ENCODE measurements around the gene TRMT44.

The TRMT44 gene

GRCh38 chr4:8440492-8441311, at the start of gene TRMT44, which contains the start of gene ACOX3:
Gene TRMT44 (plus strand): TSS chr4:8440777. CDS start chr4:8440823, 46 bp downstream.
Gene ACOX3 (minus strand): TSS chr4:8440723. CDS start chr4:8416521, 24,202 bp downstream.
- Mint-ChIP-seq H3K27ac (peak within 1 kb of the TSS; percentile 96), H3K4me3 (peak within 1 kb of the TSS; percentile 90), H3K36me3 (ENCODE audit: low read depth) (peaks cover 2% of the 10 kb centered on the region), H3K9me3 (no peaks in the 10 kb centered on the region), H3K27me3 (ENCODE audit: low read depth) (no peaks in the 10 kb centered on the region), H3K4me1 (ENCODE audit: low read depth) (peaks cover 63% of the 10 kb centered on the region)

GRCh38 chr4:8391071-8391470, 49.5 kb upstream of the TRMT44 start:
- Mint-ChIP-seq H3K27ac (no peak overlapping the region), H3K27me3 (ENCODE audit: low read depth) (no peaks in the 10 kb centered on the region), H3K9me3 (no peaks in the 10 kb centered on the region), H3K4me1 (ENCODE audit: low read depth) (peaks cover 1% of the 10 kb centered on the region), H3K4me3 (no peak overlapping the region), H3K36me3 (ENCODE audit: low read depth) (no peaks in the 10 kb centered on the region)

- Mint-ChIP-seq H3K9me3 (no peaks in the 10 kb centered on the region), H3K36me3 (ENCODE audit: low read depth) (no peaks in the 10 kb centered on the region), H3K4me3 (no peak overlapping the region), H3K27me3 (ENCODE audit: low read depth) (no peaks in the 10 kb centered on the region), H3K4me1 (ENCODE audit: low read depth) (peaks cover 1% of the 10 kb centered on the region), H3K27ac (no peak overlapping the region)
These were observed 48.6 kb upstream of the TRMT44 start for GRCh38 chr4:8391972-8392371.

- H3K27me3 Mint-ChIP-seq (ENCODE audit: low read depth) = no peaks in the 10 kb centered on the region
- H3K4me1 Mint-ChIP-seq (ENCODE audit: low read depth) = peaks cover 1% of the 10 kb centered on the region
- H3K9me3 Mint-ChIP-seq = no peaks in the 10 kb centered on the region
- H3K4me3 Mint-ChIP-seq = no peak overlapping the region
- no peaks in the 10 kb centered on the region for H3K36me3 Mint-ChIP-seq (ENCODE audit: low read depth)
- no peak overlapping the region for H3K27ac Mint-ChIP-seq
These were observed 47.9 kb upstream of the TRMT44 start for GRCh38 chr4:8392591-8393190.

DNA sequence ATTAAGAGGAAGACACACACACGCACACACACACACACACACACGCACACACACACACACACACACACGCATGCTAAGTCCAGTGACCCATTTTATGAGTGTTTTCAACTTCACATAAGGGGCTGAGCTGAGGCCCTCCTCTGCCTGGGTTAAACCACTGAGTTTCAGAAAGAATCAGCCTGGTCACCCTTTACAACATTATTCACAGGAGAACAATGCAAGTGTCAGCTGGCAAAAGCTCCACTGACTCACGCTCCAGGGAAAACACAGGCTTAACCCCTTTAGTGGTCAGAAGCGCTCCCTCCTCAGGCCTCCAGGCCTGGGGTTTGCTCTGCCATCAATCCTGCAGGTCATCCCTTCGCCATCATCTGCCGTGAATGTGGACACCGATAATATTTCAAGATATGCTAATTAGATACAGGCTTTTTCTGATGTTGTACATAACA, 47.0 kb upstream of the TRMT44 start:
- Mint-ChIP-seq H3K27me3 (ENCODE audit: low read depth) (no peaks in the 10 kb centered on the region), H3K9me3 (no peaks in the 10 kb centered on the region), H3K4me1 (ENCODE audit: low read depth) (peaks cover 1% of the 10 kb centered on the region), H3K4me3 (no peak overlapping the region), H3K27ac (no peak overlapping the region), H3K36me3 (ENCODE audit: low read depth) (no peaks in the 10 kb centered on the region)

DNA sequence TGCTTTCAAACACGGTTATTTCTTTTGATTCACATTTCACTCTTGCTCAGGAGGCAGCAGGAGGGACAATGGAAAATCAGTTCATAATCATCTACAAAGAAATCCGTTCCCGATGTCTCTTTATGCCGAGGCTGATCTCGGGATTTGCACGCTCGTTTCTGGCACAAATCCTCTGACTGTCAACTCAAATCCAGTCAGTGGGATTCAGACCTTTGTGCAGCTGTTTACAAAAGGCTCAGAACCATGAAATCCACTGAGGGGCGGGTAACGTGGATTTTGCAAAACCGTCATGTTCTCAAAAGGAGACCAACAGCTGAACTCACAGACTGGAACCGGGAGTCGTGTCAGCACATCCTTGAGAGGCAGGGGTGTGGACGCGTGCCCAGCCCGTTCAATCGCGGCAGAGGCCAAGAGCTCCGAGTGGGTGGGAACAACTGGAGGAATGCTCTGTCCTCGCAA, 46.5 kb upstream of the TRMT44 start:
- peaks cover 1% of the 10 kb centered on the region for H3K4me1 Mint-ChIP-seq (ENCODE audit: low read depth)
- no peaks in the 10 kb centered on the region for H3K9me3 Mint-ChIP-seq
- no peaks in the 10 kb centered on the region for H3K27me3 Mint-ChIP-seq (ENCODE audit: low read depth)
- H3K27ac Mint-ChIP-seq = no peak overlapping the region
- no peak overlapping the region for H3K4me3 Mint-ChIP-seq
- no peaks in the 10 kb centered on the region for H3K36me3 Mint-ChIP-seq (ENCODE audit: low read depth)

GRCh38 chr4:8394806-8395205, 45.8 kb upstream of the TRMT44 start:
- Mint-ChIP-seq H3K36me3 (ENCODE audit: low read depth) (no peaks in the 10 kb centered on the region), H3K9me3 (no peaks in the 10 kb centered on the region), H3K27me3 (ENCODE audit: low read depth) (no peaks in the 10 kb centered on the region), H3K4me1 (ENCODE audit: low read depth) (peaks cover 1% of the 10 kb centered on the region), H3K27ac (no peak overlapping the region), H3K4me3 (no peak overlapping the region)

DNA sequence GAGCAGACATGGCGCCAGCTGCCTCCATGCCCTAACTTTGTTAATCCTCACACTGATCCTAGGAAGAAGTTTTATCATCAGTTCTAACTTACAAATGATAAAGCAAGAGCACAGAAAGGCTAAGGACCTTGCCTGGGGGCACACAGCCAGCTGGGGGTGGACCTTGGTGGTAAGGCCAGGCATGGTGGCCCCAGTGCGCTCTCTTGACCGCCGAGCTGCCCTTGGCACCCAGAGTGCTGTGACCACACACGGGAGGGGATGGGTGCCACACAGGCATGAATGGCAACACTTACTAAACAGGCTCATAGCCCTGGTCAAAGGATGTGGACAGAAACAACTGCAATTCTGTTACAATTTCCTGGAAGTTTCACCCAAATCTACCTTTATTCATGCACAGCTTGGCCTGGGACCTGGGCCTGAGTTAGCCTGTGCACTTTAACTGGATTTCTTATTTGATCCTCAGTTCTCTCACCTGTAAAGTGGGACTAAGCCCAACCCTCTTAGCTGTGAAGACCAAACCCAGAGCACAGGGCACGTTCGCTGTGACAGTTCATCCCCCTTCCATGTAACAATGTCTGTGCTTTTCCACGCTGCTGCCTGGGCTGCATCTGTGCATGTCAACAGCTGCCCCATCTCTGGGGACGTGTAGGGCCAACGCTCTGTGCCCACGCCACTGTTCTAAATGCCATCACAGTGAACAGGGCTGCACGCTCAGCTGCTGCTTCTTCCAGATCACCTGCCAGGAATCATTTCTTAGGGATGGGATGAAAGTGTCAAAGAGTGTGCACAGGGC, 44.9 kb upstream of the TRMT44 start:
- Mint-ChIP-seq H3K9me3 (no peaks in the 10 kb centered on the region), H3K4me3 (no peak overlapping the region), H3K36me3 (ENCODE audit: low read depth) (no peaks in the 10 kb centered on the region), H3K4me1 (ENCODE audit: low read depth) (peaks cover 1% of the 10 kb centered on the region), H3K27me3 (ENCODE audit: low read depth) (no peaks in the 10 kb centered on the region), H3K27ac (no peak overlapping the region)

GRCh38 chr4:8396762-8397406, 43.7 kb upstream of the TRMT44 start:
- H3K36me3 Mint-ChIP-seq (ENCODE audit: low read depth) = no peaks in the 10 kb centered on the region
- peaks cover 1% of the 10 kb centered on the region for H3K4me1 Mint-ChIP-seq (ENCODE audit: low read depth)

GRCh38 chr4:8398347-8398746, 42.2 kb upstream of the TRMT44 start:
- Mint-ChIP-seq H3K27ac (no peak overlapping the region), H3K27me3 (ENCODE audit: low read depth) (no peaks in the 10 kb centered on the region), H3K4me1 (ENCODE audit: low read depth) (no peaks in the 10 kb centered on the region), H3K9me3 (no peaks in the 10 kb centered on the region), H3K4me3 (no peak overlapping the region), H3K36me3 (ENCODE audit: low read depth) (no peaks in the 10 kb centered on the region)

More at GRCh38 chr4:8396762-8397406, 43.7 kb upstream of the TRMT44 start:
- no peak overlapping the region for H3K27ac Mint-ChIP-seq
- no peak overlapping the region for H3K4me3 Mint-ChIP-seq
- no peaks in the 10 kb centered on the region for H3K9me3 Mint-ChIP-seq
- no peaks in the 10 kb centered on the region for H3K27me3 Mint-ChIP-seq (ENCODE audit: low read depth)

DNA sequence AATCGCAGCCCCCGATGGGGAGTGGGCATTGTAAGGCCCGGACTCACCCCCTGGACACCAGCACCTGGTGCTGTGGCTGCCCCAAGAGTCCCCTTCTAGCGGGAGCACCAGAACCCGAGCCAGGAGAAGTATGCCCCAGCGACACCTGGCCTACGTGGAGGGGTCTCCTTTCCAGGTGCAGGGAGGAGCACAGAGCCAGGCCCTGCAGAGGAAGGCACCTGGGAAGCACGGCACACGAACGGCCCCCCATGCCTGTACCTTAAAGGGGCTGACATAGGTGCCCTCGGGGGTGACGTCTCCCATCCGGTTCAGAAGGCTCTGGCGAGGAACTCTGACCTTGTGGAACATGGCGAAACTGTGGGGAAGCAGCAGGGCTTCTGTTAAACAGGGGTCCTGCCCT, 41.3 kb upstream of the TRMT44 start:
- no peaks in the 10 kb centered on the region for H3K27me3 Mint-ChIP-seq (ENCODE audit: low read depth)
- H3K36me3 Mint-ChIP-seq (ENCODE audit: low read depth) = no peaks in the 10 kb centered on the region
- H3K4me3 Mint-ChIP-seq = no peak overlapping the region
- no peaks in the 10 kb centered on the region for H3K4me1 Mint-ChIP-seq (ENCODE audit: low read depth)
- no peaks in the 10 kb centered on the region for H3K9me3 Mint-ChIP-seq
- H3K27ac Mint-ChIP-seq = no peak overlapping the region

- no peaks in the 10 kb centered on the region for H3K4me1 Mint-ChIP-seq (ENCODE audit: low read depth)
- H3K9me3 Mint-ChIP-seq = no peaks in the 10 kb centered on the region
- no peaks in the 10 kb centered on the region for H3K27me3 Mint-ChIP-seq (ENCODE audit: low read depth)
- no peak overlapping the region for H3K4me3 Mint-ChIP-seq
- no peaks in the 10 kb centered on the region for H3K36me3 Mint-ChIP-seq (ENCODE audit: low read depth)
- H3K27ac Mint-ChIP-seq = no peak overlapping the region
These were observed 39.8 kb upstream of the TRMT44 start for GRCh38 chr4:8400632-8401325.

GRCh38 chr4:8401665-8402064, 38.9 kb upstream of the TRMT44 start:
- Mint-ChIP-seq H3K36me3 (ENCODE audit: low read depth) (no peaks in the 10 kb centered on the region), H3K9me3 (no peaks in the 10 kb centered on the region), H3K27me3 (ENCODE audit: low read depth) (no peaks in the 10 kb centered on the region), H3K4me3 (no peak overlapping the region), H3K27ac (no peak overlapping the region), H3K4me1 (ENCODE audit: low read depth) (no peaks in the 10 kb centered on the region)

DNA sequence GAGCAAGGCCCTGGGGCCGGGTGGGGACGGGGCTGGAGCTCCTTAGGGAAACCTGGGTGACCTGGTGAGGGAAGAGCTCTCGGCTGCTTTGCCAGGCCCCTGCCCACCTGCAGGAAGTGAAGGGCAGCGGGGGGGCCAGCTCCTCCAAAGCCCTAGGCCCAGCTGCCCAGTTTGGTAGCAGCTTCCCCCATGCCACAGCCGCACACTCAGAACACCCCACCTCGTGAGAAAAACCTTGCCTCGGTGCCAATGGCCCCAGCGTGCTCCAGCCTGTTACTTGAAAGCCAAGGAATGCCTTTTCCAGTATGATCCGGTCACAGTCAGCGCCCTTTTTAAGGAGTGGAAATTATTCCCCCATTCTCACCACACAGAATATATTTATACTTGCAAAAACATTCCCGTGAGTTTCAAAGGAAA, 38.4 kb upstream of the TRMT44 start:
- H3K27ac Mint-ChIP-seq = no peak overlapping the region
- no peaks in the 10 kb centered on the region for H3K9me3 Mint-ChIP-seq
- H3K36me3 Mint-ChIP-seq (ENCODE audit: low read depth) = no peaks in the 10 kb centered on the region
- H3K4me3 Mint-ChIP-seq = no peak overlapping the region
- no peaks in the 10 kb centered on the region for H3K27me3 Mint-ChIP-seq (ENCODE audit: low read depth)
- no peaks in the 10 kb centered on the region for H3K4me1 Mint-ChIP-seq (ENCODE audit: low read depth)
